HG03432 (cell line): ENCODE results near the gene FUT2.

Source experiments
- ATAC-seq: cut with Tn5 transposase; IDR thresholded peaks from one replicate; pipeline ENCODE4 v1.9.1; 2021; ENCODE audit warnings: mild to moderate bottlenecking, moderate library complexity; ENCODE audit not compliant: unreplicated experiment

FUT2 gene

DNA sequence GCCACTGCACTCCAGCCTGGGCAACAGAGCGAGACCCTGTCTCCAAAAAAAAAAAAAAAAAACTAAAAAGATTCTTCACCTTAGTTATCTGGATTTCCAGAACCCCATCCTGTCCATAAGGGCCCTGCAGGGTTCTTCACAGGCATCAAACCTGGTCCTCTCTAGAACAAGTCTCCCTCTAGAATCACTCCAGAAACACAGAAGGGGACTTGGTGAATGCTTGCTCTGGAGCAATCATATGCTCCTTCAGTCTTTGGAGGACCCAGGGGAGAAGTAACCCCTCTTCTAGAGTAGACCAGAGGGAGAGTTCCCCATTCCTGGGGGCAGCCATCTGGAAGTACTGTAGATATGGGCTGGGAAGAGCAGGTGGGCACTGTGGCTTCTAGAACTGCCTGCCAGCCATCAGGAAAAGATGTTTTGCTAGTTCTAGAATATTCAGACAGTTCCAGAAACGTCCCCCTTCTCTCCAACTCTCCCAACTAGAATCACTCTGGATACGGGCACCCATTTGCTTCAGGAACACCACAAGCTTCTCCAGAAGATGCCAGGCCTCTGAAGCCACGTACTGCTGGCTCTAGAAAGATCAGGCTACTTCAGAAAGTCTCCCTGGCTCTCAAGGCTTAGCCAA lies 53.9 kb downstream of the FUT2 start:
- no peak for ATAC-seq

GRCh38 chr19:48750351-48750750 lies 54.6 kb downstream of the FUT2 start:
- no peak for ATAC-seq

GRCh38 chr19:48750771-48751504 lies 55.2 kb downstream of the FUT2 start:
- no peak for ATAC-seq

DNA sequence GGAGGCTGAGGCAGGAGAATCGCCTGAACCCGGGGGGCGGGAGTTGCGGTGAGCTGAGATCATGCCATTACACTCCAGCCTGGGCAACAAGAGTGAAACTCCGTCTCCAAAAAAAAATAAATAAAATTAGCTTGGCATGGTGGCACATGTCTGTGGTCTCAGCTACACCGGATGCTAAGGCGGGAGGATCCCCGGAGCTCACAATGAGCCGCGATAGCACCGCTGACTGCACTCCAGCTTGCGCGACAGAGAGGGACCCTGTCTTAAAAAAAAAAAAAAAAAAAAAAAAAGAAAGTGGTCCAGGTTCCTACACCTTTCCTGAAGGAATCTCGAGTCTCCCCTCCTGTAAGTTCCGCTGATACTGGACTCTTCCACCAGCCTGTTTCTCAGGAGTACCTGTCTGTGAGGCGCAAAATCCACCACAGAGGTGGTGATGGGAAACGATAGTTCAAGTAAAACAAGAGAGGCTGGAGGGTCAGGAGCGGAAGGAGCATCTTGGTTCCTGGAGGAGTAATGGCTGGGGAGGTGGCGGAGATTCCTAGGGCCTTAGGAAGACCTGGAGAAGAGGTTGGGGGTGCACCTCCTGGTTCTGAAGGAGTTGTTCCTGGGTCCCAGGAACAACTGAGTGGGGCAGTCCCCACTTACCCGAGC lies 56.2 kb downstream of the FUT2 start:
- no peak for ATAC-seq

DNA sequence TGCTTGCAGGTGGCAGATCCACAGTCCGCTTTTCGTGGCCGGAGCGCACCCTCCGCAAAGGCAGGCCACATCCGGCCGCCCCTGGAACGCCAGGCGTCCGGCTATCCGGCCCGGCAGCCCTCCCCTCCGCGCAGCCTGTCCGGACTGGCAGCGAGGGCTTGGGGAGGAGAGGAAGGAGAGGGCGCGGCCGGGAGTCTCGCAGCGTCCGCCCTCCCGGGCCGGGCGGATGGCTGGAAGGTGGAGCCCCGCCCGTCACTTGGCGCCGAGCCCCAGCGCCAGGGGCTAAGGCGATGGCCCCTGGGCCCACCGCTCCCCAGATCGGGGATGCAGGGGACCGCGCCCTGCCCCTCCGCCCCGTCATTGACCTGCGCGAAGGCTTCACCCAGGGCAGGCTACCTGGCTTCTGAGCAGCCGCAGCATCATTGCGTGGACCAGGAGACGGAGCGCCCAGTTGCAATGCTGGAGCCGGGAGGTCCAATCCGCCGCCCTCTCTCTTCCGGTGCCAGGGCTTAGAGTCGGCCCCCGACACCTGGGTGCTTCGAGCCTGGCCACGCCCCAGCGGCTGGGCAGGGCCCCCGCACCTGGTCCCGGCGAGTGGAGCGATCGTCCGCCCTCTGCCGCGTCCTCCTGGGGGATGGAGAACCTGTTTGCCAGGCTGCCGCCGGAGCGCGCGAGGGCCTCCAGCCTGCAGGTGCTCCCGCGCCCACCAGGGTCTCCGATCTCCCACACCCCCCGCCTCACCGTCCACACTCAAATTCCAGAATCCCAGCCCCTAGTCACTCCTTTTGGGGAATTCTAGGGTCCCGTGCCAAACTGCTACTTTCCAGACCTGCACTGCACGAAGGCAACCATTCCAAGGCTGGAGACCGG lies 57.0 kb downstream of the FUT2 start, which contains the start of gene FUT1:
Gene FUT1 (minus strand): TSS at position 146 of the 870 bp plus-strand sequence. CDS start 1,360 bp downstream, outside the sequence.
- no peak for ATAC-seq

DNA sequence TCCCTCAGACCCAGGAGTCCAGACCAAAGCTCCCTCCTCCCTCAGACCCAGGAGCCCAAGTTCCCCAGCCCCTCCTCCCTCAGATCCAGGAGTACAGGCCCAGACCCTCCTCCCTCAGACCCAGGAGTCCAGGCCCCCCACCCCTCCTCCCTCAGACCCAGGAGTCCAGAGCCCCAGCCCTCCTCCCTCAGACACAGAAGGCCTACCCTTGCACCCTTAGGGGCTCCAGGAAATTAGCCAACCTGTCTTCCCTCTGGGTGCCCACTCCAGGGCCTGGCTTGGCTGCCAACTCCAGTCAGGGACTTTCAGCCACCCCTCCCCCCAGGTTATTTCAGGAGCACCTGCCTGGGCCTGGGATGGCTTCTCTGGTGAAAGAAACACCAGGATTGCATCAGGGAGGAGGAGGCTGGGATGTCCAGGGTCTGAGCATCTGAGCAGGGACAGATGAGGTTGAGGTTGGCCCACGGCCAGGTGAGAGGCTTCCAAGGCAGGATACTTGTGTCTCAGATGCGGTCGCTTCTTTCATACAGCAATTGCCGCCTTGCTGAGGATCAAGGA lies 59.4 kb downstream of the FUT2 start, which contains the start of gene FGF21:
Gene FGF21 (plus strand): TSS at position 441 of the 558 bp plus-strand sequence. CDS start 713 bp downstream, outside the sequence.
- no peak for ATAC-seq
